ENCODE results near the gene KREMEN1.

DNA sequence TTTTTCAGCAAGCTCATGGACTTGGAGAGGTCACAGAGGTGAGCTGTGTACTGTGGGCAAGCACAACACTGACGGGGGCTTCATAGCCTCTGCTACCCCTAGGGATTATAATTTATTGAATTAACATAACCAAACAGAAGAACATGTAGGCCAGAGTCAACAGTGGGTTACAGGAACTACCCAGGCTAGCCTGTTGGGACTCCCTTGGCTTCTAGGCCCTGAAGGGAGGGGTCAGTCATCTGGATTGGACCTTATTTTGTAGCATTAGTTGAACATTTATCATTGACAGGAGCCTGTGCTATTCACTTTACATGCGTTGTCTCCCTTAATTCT, 56.9 kb downstream of the KREMEN1 start:
- TF ChIP-seq, protein P1, sequence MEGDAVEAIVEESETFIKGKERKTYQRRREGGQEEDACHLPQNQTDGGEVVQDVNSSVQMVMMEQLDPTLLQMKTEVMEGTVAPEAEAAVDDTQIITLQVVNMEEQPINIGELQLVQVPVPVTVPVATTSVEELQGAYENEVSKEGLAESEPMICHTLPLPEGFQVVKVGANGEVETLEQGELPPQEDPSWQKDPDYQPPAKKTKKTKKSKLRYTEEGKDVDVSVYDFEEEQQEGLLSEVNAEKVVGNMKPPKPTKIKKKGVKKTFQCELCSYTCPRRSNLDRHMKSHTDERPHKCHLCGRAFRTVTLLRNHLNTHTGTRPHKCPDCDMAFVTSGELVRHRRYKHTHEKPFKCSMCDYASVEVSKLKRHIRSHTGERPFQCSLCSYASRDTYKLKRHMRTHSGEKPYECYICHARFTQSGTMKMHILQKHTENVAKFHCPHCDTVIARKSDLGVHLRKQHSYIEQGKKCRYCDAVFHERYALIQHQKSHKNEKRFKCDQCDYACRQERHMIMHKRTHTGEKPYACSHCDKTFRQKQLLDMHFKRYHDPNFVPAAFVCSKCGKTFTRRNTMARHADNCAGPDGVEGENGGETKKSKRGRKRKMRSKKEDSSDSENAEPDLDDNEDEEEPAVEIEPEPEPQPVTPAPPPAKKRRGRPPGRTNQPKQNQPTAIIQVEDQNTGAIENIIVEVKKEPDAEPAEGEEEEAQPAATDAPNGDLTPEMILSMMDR (IDR thresholded peaks at IDR 0.05): no peak
- no peak for TF ChIP-seq POLR2AphosphoS5 (IDR thresholded peaks at IDR 0.05; ENCODE audit: low read depth, low read length)
